PC-9 (cell line): ENCODE measurements around the gene AGPAT3.

Source experiments
- CTCF ChIP-seq: fragments of 200-600 bp; sonication (generic); conservative IDR thresholded peaks from 2 replicates; pipeline ENCODE4 v1.6.1; 2017; ENCODE audit warnings: mixed run types, antibody characterized with exemption, mild to moderate bottlenecking, moderate library complexity
- EZH2 ChIP-seq: fragments of 200-600 bp; sonication (generic); IDR thresholded peaks from 2 replicates; pipeline ENCODE4 v1.8.0; 2017; ENCODE audit warnings: antibody characterized with exemption, low read depth

DNA sequence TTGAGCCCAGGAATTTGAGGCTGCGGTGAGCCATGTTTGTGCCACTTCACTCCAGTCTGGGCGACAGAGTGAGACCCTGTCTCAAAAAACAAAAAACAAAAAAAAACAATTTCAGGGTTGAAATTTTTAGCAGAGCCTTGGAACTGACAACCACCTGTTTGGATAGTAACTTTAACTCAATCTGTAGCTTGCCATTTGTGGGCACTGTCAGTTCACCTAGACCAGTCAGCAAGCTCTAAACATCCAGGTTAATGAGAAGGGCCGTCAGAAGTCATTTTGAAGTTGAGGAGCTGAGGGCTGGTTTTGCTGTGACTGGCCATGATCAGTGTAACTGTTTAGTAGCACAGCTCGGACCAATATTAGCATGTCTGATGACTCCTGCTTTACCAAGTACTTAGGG is 155.5 kb downstream of the AGPAT3 start:
- TF ChIP-seq EZH2 (no peak), CTCF (no peak)
